Measurements from ENCODE around the gene MCFD2.

MCFD2 gene

DNA sequence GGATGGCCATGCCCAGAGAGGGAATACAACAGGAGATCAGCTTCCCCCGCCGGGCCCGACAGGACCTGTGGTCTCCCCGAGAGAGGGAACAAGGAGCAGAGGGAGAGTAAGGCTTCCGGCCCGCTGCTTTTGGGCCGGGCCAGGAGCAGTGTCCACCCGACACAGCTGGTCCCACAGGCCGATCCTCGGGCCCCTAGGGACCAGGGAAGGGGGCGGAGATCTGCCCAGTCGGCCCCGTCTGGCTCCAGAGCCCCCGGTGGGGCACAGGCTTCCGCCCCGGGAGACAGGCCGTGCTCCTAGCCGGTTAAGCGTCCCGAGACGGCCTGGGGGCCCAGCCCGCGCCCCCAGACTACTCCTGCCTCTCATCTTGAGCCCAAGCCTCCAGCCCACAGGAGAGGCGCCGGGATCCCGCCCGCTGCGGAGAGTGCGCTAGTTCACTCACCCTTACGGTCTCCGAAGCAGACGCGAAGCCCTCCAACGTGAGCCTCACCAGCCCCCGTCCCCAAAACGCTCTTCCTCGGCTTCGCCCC is at the start of gene MCFD2:
MCFD2 (minus strand) TSS at position 526 of the 530 bp plus-strand sequence. CDS start 6,635 bp downstream, outside the sequence.
- peak; percentile 10 for DNase-seq (ENCODE audit: low spot score)

DNA sequence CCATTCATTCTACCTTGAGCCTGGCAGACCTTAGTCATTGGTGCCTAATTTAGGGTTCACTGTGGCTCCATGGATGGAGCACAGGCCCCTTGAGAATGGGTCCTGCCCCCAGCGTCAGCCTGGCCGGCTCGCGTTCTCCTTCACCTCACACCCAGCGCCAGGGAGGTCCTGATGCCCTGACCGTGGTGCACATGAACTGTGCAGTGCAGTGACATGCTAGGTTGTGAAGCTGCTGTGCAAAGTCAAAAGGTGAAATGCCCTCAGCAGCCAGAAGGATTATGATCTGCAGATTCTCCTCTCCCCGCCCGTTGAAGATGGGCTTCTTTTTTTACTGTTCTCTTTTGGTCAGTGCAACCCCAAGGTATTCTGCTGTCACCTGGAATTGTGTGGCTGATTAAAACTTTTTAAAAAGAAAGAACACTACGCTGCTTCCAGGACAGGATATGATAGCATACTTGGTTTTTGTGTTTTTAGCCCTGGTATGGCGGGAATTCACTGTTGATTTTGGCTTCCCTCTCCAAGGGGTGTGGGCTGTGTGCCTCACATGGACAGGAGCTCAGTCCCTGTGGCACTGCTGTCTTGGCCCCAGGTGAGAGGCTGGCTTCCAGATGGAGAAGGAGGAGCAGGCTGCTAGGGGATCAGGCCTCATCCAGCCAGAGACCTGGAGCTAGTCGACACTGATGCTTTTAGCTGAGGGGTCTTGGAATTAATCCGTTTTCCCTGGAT is 49.4 kb upstream of the MCFD2 start:
- no peak for DNase-seq (ENCODE audit: low spot score)

DNA sequence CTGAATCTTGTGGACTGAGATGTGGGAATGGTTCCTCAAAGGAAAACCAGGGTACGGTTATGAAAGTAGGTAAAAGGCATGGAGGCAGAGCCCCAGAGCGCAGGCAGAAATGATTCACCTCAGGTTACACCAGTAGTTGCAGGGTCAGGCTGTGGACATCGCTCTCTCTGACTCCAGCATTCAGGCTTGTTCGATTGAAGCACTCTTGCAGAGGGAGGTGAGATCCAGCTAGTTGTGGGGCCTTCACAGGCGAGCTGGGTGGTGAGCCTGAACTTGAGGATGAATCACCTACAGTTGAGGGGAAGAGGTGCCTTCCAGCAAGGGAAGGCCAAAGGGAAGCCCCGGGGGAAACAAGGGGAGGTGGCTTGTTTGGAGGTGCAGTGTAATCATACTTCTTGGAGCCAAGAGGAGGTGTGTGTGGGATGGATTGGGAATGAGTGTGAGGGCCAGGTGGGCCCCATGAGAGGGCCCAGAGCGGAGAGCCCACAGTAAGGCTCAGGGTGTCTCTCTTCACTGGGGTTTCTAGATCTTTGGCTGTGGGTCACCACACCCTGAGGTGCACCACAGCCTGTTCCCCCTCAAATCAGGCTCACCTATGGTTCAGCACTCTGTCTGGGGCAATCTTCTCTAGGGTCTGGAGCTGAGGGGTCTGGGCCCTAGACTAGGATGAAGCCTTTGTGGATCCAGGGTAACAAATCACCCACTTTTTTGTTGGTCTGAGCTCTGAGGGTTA is 48.5 kb upstream of the MCFD2 start:
- no peak for DNase-seq (ENCODE audit: low spot score)

GRCh38 chr2:46963210-46963609 is 47.6 kb upstream of the MCFD2 start:
- no peak for DNase-seq (ENCODE audit: low spot score)

GRCh38 chr2:46962751-46963150 is 47.1 kb upstream of the MCFD2 start:
- no peak for DNase-seq (ENCODE audit: low spot score)

DNA sequence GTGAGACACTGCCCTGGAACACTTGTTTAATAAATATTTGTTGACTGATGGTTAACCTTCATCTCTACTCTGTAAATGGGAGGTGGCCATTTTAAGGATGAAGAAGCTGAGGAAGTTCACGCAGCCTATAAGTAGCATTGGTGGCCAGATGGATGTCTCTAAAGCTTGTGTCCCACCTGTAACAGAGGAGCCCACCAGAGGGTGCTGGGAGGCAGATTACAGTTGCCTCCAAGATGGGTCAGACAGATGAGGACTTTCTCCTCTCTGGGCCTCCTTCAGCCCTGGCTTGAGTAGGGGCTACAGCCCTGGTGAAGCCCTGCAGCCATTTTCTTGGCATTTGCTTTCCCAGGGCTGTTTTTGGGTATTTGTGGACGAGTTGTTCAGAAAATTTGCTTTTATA is 45.0 kb upstream of the MCFD2 start:
- no peak for DNase-seq (ENCODE audit: low spot score)

GRCh38 chr2:46958431-46959017 is 42.9 kb upstream of the MCFD2 start:
- no peak for DNase-seq (ENCODE audit: low spot score)

- DNase-seq (ENCODE audit: low spot score): no peak
These were observed 41.5 kb upstream of the MCFD2 start for GRCh38 chr2:46956981-46957531.

DNA sequence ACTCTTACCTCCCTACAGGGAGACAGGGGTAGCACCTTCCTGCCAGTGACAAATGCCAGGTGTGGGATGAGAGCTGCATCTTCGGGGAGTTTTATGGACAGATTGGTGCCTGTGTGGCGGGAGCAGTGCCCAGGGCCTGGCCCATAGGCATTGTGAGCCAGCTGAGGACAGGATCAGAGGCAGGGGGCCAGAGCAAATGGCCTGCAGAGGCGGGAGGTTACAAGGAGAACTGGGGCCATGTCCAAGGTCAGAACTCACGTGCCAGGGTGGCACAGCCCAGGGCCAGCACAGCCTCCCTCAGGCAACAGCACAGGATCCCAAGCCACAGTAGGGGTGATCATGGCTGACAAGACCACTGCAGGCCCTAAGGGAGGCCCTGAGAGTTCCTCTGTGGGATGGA is 40.2 kb upstream of the MCFD2 start:
- no peak for DNase-seq (ENCODE audit: low spot score)

- no peak for DNase-seq (ENCODE audit: low spot score)
These were observed 39.5 kb upstream of the MCFD2 start for GRCh38 chr2:46954951-46955571.

- DNase-seq (ENCODE audit: low spot score): no peak
These were observed 36.6 kb upstream of the MCFD2 start for GRCh38 chr2:46952171-46952570.

DNA sequence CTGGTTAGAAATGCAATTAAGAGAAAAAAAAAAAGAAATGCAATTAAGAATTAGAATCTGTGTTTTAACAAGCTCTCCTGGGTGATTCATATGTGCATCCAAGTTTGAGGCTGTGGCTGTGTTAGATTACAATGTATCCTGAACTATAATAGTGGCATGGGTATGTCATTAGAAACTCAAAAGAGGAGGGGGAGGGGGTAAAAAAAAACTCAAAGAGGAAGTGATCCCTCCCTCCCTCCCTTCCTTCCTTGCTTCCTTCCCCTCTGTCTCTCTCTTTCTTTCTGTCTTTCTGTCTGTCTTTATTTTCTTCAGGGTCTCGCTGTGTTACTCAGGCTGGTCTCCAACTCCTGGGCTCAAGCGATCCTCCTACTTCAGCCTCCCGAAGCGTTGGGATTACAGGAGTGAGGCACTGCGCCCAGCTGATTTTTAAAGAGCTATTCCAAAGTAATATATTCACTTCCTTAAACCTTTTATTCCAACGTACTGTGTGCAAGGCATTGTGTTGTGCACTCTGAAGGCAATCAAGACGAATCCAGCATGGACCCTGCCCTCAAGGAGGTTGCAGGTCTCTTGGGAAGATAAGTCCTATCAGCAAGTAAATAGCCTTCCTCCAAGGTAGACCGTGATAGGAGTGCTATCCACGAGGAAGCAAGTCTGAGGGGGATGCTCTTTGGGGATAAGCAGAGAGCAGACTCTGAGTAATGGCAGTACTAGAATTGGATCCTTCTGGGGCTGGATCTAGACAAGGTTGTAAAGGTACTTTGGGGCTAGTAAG is 35.9 kb upstream of the MCFD2 start:
- DNase-seq (ENCODE audit: low spot score): no peak

GRCh38 chr2:46950314-46950713 is 34.7 kb upstream of the MCFD2 start:
- no peak for DNase-seq (ENCODE audit: low spot score)

DNA sequence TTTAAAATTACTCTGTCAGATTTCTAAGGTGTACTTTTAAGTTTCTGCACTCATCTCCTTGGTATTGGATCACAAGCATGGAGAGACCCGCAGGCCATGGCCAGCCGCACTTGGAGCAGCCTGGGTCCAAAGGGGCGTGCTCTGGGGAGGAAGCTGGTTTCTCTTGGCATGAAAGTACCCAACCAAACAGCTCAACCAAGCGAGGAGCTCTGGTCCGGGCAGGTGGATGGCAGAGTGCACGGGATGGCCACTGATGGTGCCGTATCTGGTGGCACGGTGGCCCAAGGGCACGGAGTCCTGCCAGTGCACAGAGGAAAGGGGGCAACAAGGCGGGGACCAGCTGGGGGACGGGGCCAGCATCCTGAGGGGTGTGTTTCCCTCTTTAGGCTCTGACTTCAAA is 32.2 kb upstream of the MCFD2 start:
- DNase-seq (ENCODE audit: low spot score): no peak

- no peak for DNase-seq (ENCODE audit: low spot score)
These were observed 30.1 kb upstream of the MCFD2 start for GRCh38 chr2:46945671-46946070.

- DNase-seq (ENCODE audit: low spot score): no peak
These were observed 28.5 kb upstream of the MCFD2 start for GRCh38 chr2:46943881-46944798.

DNA sequence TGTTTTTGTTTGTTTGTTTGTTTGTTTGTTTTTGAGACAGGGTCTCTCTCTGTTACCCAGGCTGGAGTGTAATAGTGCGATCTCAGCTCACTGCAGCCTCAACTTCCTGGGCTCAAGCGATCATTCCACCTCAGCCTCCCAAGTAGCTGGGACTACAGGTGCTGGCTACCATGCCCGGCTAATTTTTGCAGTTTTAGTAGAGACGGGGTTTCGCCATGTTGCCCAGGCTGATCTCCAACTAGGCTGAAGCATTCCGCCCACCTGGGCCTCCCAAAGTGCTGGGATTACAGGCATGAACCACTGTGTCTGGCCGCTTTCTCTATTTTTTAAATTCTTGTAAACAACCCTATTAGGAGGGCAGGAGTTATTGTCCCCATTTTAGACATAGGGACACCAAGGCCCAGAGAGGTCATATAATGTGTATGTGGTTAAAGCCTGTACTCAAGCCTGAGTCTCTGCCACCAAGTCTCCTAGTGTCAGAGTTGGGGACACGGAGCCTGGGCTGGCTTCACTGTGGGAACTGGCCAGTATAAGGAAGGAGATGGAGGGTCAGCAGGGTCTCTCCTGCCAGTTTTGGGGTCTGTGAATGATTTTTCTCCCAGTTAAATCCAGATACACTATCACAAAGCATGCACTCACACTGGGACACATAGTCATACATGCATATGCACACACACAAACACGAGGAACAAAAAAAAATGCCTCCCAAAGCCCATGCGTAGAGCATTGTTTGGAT is 27.5 kb upstream of the MCFD2 start:
- DNase-seq (ENCODE audit: low spot score): no peak

- DNase-seq (ENCODE audit: low spot score): no peak
These were observed 26.5 kb upstream of the MCFD2 start for GRCh38 chr2:46942143-46942526.

DNA sequence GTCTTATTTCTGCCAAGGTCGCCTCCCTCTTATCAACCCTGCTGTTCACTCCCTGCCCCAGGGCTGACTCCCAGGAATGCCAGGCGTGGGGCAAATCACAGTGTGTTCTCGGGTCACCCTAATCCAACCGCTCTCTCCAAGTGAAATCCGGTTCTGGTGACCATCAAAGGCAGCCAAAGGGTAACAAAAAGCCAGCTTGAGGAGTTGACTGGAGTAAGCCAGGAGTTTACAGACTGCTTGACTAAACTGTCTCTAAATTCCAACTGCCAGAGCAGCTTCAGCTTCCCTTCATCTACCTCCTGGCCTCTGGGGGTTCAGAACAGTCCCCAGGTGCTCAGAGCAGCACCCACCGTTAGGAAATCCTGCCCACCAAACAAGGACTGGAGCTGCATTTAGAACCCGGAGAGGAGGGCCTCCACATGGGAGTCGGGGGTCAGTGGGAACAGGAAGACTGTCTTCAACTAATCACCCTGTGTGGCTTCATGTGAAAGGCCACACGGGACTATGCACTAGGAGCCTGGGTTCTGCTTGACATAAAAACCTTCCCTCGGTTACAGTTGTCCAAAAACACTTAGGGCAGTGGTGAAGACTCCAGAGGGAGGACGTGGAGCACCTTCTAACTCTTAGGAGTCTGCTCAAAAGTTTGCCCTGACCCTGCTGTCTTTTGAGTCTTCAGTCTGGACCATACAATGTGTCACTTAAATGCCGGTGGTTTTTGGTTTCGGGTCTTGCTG is 24.2 kb upstream of the MCFD2 start:
- no peak for DNase-seq (ENCODE audit: low spot score)
